HG02623 (cell line): ENCODE data around the gene TOP1.

Experiments
- ATAC-seq: cut with Tn5 transposase; IDR thresholded peaks from one replicate; pipeline ENCODE4 v1.9.1; 2021; ENCODE audit warnings: moderate library complexity; ENCODE audit not compliant: unreplicated experiment

TOP1 gene

DNA sequence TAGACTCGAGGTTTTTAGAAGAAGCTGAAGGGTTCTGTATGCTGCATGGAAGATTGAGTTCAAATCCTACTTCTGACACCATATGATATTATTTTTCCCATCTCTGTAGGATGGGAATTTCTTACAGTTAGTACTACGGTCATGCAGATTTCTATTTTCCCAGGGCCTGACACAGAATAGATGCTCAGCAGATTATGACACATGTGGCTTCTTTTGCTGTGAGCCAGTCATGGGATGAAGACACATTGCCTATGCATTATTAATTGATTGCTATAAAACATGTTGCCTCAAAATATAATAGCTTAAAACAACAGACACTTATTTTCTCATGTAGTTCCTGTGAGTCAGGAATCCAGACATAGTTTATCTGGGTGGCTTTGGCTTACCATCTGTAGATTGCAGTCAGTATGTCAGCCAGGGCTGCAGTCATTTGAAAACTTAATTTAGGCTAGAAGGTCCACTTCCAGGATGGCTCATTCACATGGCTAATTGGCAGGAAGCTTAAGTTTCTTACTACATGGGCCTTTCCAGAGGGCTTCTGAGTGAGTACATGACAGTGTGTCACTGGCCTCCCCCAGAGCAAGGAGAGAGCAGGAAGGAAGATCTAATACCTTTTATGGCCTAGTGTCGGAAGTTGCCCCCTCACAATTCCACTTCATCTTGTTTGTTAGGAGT is 29.5 kb downstream of the TOP1 start:
- no peak for ATAC-seq

DNA sequence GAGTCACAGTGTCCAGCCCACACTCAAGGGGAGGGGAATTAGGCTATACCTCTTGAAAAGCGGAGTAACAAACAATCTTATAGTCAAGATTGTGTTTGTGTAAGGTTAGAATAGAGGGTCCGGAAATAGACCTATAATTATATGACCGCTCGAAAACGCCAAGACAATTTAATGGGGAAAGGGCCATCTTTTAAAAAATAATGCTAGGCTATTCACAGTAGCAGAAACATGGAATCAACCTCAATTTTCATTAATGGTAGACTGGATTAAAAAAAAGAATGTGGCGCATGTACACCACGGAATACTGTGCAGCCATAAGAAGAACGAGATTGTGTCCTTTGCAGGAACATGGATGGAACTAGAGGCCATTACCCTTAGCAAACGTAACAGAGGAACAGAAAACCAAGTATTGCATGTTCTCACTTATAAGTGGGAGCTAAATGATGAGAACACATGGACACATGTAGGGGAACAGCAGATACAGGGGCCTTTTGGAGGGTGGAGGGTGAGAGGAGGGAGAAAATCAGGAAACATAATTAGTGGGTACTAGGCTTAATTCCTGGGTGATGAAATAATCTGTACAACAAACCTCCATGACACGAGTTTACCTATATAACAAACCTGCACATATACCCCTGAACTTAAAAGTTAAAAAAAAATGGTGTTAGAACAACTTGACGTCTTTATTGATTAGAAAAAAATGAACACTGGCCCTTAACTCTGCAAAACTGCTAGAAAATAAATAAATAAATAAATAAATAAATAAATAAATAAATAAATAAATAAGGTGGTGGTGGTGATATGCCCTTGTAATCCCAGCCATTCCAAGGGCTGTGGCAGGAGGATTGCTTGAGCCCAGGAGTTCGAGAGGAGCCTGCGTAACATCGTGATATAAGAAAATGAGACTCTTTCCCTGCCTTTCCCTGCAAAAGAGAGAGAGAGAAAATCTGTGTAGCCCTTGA is 30.3 kb downstream of the TOP1 start:
- no peak for ATAC-seq

DNA sequence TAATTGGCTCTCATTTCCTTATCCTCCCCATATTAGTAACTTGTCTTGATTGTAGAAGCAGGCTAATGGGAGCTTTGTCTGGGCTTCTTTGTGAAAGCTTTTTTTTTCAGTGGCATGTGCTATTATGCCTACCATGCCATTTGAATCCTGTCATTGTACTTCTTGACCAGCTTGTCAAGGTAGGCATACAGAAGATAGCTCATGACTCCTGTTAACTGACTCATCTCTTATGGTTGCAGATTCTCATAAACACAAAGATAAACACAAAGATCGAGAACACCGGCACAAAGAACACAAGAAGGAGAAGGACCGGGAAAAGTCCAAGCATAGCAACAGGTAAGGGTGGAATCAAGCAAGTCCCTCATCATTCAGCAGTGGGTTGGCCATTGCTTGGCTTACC is 32.5 kb downstream of the TOP1 start:
- ATAC-seq, result no peak

DNA sequence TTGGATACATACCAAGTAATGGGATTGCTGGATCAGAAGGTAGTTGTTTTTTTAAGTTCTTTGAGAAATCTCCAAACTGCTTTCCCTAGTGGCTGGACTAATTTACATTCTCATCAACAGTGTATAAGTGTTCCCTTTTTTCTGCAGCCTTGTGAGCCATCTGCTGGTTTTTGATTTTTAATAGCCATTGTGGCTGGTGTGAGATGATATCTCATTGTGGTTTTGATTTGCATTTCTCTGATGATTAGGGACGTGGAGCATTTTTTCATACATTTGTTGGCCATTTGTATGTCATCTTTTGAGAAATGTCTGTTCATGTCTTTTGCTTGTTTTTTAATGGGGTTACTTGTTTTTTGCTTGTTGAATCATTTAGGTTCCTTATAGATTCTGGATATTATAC is 34.8 kb downstream of the TOP1 start:
- no peak for ATAC-seq

DNA sequence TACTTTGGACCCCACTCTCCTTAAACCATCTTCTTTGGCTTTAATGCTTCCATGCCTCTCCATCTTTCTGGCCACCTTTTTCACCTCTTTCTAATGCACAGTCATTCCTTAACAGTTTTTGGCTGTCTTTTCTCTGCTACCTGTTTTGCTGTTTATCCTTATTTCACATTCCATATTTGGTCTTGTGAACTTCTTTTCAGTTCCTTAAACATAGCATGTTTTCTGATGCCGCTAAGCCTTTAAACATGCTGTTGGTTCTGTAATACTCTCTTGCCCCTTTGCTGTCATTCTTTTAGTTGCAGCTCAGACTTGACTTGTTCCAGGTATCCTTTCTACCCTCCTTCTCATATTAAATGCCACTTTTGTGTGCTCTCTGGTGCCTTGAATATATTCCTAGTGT is 35.8 kb downstream of the TOP1 start:
- ATAC-seq, result peak; percentile 75

DNA sequence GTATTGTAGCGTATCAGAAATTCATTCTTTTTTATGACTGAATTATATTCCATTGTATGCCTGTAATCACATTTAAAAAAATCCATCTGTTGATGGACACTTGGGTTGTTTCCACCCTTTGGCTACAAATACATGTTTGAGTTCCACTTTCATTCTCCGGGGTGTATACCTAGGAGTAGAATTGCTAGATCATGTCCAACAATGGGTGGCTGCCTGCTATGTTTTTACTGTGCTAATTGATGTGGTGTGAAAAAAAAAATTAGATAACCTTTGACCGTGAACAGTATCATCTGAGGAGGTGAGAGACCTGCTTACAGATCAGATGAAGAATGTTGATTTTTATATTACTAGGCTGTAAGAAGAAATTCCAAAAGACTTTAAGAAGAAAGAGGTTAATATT is 37.1 kb downstream of the TOP1 start:
- ATAC-seq, result no peak

DNA sequence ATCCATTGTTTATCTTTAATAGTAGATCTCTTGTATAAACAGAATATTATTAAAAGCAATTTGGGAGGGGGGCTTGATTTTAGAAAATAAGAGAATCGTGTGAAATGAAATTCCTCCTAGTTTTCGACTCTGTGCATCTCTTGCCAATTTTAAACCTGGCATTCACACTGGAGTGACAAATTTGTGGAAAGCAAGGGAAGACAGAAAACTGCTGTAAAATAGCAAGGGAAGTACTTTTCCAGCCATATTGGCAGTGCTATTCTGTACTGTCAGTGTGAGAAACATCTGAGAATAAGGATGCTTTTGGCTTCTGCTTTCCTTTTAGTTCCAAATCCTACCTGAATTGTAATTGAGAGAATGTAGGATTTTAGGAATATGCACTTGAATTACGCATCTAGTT is 40.2 kb downstream of the TOP1 start:
- ATAC-seq, result no peak

DNA sequence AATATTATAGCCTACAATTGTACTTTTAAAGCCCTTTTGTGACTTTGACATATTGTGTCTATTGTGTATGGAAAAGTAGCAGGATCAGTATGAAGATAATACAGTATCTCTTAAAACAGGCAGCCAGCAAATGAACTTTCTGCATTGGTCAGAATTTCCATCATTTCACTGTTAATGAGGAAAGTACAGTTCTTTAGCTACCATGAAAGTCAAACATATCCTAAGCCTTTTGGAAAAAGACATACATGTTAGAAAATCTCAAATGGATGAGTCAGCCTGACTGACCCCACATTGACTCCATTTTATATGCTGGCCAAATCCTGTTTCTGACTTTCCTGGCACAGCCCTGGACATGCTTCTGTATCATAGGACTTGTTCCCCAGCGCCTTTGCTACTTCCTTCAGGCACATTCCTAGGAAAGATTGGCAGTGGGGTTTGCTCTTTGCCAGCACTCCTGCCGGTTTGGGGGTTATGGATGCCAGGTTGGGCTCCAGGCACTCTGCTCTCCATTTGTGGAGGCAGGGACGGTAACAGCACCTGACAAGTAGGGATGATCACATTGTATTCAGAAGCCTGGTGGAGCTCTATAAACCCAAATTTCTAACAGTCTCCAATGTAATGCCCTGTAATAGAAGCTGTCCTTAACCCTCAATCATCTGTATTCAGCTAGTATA is 43.7 kb downstream of the TOP1 start:
- no peak for ATAC-seq

DNA sequence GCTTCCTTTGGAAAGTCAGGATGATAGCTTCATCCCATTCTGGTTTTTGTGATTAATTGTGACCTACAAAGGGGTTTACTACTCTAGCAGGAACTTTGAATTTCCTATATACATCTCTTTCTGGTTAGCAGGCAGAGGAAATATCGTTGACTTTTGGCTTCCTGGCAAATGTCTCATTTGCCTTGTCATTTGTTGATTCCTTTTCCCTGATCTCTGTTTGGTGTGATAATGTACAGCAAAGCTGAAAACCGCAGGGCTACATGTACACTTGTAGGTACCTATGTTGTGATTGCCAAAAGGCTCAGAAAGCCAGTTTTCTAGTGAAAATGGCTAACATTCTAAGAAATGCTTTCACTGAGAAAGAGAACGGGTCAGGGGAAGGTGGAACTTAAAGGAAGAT is 44.3 kb downstream of the TOP1 start:
- no peak for ATAC-seq

DNA sequence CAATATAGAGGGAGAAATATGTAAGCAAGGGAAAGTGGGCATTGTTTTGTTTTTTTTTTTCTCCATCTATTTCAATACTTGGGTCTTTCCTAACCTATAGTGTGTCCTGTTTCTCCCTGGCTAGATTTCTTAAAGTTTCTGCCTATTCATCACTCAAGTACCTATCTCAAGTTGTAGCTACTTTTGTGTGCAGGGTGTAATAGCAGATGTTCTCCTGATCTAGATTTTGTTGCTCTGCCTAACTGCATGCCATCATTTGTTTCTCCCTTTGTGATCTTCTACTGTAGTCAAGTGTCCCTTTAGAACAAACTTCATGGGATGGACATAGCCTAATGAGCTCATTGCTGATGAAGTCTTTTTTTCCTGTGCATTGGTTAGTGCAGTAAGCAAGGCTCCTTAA is 45.8 kb downstream of the TOP1 start:
- ATAC-seq, result no peak

DNA sequence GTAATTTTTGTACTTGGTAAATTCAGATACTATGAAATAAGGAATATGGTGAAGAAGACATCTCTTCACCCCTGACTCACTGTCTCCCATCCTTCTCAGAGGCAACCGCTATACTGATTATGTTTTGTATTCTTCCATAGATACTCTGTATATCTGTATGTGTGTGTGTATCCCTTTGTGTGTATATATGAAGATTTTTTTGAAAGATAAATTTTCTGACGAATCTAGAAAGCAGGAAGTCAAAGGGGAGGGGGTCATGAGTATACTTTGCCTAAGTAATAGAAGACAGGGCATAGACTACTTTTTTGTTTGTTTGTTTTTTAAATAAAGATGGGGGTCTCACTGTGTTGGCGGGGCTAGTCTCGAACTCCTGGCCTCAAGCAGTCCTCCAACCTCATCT is 48.2 kb downstream of the TOP1 start:
- no peak for ATAC-seq

DNA sequence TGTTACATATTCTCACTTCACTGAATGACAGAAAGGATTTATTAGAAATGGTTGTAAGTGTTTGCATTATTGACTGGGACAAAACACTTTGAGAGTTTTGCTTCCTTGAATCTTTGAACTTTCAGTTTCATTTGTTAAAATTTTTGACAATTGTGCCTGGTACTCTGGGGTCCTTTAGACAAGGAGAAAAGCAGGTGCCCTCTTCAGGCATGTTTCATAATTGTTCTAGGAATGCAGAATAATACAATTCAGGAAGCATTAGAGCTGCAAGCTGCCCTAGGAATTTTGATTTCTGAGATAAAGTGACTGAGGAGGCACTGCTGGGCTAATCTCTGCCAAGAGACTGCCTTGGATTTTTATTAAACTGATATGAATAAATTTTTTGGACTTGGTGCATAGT is 49.7 kb downstream of the TOP1 start:
- no peak for ATAC-seq

DNA sequence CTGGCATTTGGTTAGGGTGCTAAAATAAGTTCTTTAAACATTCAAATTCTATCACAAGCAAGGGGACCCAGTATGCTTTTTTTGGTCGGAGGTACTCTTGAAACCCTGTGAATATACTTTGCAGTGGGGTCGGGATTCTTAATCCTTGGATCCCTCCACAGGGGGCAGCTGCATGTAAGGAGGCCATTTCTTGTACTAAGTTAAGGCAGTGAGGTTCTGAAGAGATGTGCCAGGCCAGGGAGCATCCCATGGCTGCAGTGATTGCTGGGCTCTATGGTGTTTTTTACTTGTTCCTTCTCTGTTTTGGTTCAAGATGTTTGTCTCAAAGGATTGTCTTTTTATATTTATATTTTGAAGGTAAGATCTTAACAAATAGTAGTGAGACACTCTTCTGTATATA is 50.4 kb downstream of the TOP1 start:
- no peak for ATAC-seq

DNA sequence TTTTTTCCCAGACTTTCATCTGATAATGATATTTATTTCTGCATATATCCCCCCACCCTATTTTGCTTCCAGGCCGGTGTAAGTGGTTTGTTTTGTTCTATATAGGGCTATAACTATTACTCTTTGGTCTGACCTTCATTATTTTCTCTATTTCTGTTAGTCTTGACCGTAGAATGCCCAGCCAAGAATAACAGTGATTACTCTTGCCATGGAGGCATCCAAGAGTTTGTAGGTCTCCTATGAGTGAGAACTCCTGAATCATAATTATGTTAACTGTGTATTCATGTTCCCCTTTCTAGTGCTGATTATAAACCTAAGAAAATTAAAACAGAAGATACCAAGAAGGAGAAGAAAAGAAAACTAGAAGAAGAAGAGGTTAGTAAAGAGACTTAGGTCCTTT is 52.2 kb downstream of the TOP1 start:
- no peak for ATAC-seq

DNA sequence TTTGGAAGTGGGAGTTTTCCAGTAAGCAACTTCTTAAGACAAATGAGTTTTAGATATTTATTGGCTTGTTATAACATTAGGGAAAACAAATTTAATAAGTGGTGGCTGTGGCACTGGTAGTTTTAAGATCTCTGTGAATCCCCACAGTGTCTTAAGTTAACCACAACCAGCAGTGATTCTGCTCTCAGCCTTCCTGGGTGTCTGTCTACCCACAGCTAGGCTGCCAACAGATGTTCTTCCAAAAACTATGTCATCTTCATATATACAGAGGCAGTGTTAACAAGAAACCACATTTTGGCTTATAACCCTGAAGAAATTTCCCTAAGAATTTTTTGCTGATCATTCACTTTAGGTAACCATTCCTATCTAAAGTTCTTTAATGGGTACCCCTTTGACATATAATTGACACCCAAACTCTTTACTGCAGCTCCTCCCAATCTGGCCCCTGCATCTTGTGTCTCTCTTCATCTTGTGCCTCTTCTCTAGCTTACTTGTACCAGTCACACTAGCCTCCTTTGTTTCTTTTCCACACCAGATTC is 52.7 kb downstream of the TOP1 start:
- no peak for ATAC-seq

DNA sequence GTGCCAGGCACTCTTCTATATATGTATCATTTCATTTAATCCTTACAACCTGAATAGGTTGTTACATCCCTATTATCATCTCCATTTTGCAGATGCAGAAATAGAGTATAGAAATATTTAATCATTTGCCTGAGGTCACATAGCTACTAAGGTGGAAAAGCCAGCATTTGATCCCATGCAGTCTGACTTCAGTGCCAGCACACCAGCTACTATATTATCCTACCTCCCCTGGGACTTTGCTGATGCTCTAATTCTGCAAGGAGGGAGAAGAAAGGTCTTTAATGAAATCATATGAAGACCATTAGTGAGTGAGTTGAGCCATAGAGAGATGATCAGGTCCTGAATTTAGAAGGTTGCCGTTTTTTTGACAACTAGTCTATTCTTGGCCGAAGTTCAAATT is 53.7 kb downstream of the TOP1 start:
- ATAC-seq, result no peak

DNA sequence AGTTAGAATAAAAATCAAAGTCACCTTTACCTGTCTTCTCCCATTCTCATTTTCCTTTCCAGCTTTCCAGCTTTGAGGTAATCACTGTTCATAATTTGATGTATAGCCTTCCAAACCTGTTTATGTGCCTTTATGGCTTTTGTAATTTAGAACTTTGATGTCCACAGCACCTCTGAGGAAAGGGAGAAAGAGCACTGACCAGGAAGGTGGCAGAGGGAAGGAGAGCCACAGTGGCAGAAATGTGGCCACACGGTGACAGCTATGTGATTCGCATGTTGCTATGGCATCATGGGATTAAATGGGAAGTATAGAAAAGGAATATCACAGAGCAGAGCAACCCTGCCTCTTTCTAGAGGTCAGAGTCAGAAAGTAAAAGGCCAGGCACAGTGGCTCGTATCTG is 57.0 kb downstream of the TOP1 start:
- no peak for ATAC-seq

DNA sequence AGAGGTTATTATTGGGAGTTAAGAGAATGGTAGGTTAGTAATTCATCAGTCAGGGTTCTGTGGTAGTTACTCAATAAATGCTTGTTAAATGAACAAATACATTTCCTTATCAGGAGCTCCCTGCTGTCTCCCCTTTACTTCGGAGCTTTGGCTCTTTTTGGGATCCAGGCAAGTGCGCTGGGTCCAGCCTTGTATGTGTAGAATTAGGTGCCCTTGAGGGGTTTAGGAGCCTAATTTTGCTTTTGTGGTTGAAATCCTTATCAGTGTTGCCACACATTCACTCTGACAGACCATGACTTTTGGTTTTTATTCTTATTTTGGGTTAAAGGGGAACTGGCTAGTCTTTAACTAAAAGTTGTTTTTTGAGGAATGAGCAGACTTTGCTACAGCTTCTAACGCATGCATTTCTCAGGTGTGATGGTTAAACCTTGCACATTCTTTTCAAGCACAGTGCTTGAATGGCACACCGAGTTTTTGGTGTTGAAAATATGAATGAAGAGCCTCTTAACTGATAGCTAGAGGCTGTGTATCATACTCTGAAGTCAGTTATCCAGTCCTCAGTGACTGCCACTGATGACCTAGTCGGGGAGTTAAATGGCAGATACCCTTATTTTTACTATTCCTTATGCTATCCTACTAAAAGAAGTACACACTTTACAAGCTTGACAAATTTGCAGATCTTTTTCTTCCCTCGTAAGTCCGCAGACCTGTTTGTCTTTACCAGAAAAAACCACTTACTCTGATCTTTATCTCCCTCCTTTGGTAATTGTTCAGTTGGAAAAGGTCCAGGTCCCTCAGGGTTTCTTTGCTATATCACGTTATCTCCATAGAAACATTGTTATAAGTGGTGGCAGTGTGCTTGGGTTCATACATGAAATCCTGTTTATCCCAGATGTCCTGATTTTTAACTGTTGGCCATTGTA is 58.0 kb downstream of the TOP1 start:
- no peak for ATAC-seq

DNA sequence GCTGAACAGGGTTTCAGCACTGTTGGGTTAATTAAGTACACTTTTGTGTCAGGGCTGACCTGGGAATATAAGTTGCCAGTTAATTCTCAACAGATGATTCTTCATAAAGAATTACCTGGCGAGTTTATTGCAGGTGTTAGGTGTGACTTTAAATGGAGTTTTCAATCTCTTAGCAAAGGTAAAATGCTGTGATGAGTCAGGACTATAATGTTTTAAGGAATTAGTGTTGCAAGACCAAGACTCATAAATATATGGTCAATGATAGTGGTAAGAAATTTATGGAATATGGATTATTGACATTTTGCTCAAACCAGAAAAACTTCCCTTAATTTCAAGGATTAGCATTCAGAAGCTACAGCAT is 58.7 kb downstream of the TOP1 start:
- no peak for ATAC-seq

DNA sequence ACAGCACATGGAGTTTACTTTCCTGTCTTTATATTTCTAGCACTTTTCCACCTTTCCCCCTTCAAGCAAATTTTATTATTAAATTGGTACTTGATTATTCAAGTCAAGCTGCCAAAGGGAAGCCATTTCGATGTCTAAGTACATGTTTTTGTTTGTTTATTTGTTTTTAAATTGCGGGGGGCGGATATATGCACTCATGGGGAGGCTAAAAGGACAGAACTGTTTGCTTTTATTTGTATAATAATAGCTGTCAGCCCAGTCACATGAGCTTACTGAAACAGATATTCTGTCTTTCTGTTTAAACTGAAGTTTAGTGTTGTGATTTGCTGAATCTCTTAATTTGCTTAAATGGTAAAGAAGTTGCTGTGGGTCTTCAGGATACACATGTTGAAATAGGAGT is 59.2 kb downstream of the TOP1 start:
- no peak for ATAC-seq

DNA sequence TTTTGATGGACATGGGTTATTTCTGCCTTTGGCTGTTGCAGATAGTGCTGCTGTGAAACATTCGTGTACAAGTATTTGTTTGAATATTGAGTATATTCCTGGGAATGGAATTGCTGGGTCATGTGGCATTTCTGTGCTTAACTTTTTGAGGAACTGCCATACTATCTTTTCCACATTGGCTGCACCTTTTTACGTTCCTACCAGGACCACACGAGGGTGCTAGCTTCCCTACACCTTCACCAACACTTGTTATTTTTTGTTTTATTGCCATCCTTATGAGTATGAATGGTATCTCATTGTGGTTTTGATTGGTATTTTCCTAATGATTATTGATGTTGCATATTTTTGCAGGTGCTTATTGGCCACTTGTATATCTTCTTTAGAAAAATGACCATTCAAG is 60.9 kb downstream of the TOP1 start:
- ATAC-seq, result no peak
